ENCODE results near the gene MTA1. TPM values are rescaled to one million over a fixed set of nuclear protein-coding genes. Genes with fewer than 3 reads are reported as not detected.

MTA1 gene
- total and polyA plus RNA-seq, 4 donors, result 3.7 to 28.1 (median 21.0) TPM

GRCh38 chr14:105408592-105408991, 11.0 kb upstream of the MTA1 start:
- TF ChIP-seq ATF3 (IDR thresholded peaks at IDR 0.05), result no peak
- TF ChIP-seq CTCF (IDR thresholded peaks at IDR 0.05; ENCODE audit: low read depth, low read length, missing input control), result no peak
- TF ChIP-seq NR2F2 (IDR thresholded peaks at IDR 0.05), result no peak
- TF ChIP-seq HNF4A (conservative IDR thresholded peaks at IDR 0.05), result no peak
- no peak for TF ChIP-seq ZBTB33 (IDR thresholded peaks at IDR 0.05)
- TF ChIP-seq GABPA (IDR thresholded peaks at IDR 0.05 in 1 of 2, conservative IDR thresholded peaks at IDR 0.05 in 1 of 2), result no peak
- no peak for TF ChIP-seq FOXA2 (IDR thresholded peaks at IDR 0.05)
- TF ChIP-seq RAD21 (IDR thresholded peaks at IDR 0.05), result no peak
- TF ChIP-seq MAX (IDR thresholded peaks at IDR 0.05), result no peak
- TF ChIP-seq RXRA (IDR thresholded peaks at IDR 0.05), result no peak
- TF ChIP-seq JUND (IDR thresholded peaks at IDR 0.05), result no peak
- no peak for TF ChIP-seq HNF4G (IDR thresholded peaks at IDR 0.05)
- TF ChIP-seq REST (IDR thresholded peaks at IDR 0.05), result no peak
- no peak for TF ChIP-seq FOXA1 (IDR thresholded peaks at IDR 0.05)
- no peak for TF ChIP-seq SP1 (IDR thresholded peaks at IDR 0.05)
- Histone ChIP-seq H3K36me3 (ENCODE audit: control insufficient read depth in 4 of 4, insufficient read depth in 3 of 4, low read depth in 1 of 4, low read length in 3 of 4) (no peaks in the 10 kb centered on the region), H3K9ac (ENCODE audit: low read depth in 1 of 2, low read length in 2 of 2) (no peak overlapping the region), H3K27me3 (ENCODE audit: control insufficient read depth in 4 of 4, insufficient read depth in 4 of 4, low read length in 3 of 4) (no peaks in the 10 kb centered on the region), H3K4me3 (ENCODE audit: low read depth in 1 of 3, low read length in 3 of 3) (no peak overlapping the region), H3K9me3 (ENCODE audit: control insufficient read depth in 4 of 4, low read length in 3 of 4) (no peaks in the 10 kb centered on the region), H3K27ac (ENCODE audit: low read depth in 1 of 2, low read length in 2 of 2) (no peak overlapping the region), H3K4me1 (ENCODE audit: control insufficient read depth in 4 of 4, insufficient read depth in 4 of 4, low read length in 3 of 4) (peaks cover 0 to 10% (median 8%) of the 10 kb centered on the region in 4 donors)
- 84% methylated on average over 13 of the region's 13 CpGs for WGBS
- no peak for DNase-seq (ENCODE audit: low spot score)

GRCh38 chr14:105409364-105409763, 10.3 kb upstream of the MTA1 start:
- Histone ChIP-seq H3K27ac (ENCODE audit: low read depth in 1 of 2, low read length in 2 of 2) (no peak overlapping the region), H3K36me3 (ENCODE audit: control insufficient read depth in 4 of 4, insufficient read depth in 3 of 4, low read depth in 1 of 4, low read length in 3 of 4) (no peaks in the 10 kb centered on the region), H3K4me3 (ENCODE audit: low read depth in 1 of 3, low read length in 3 of 3) (no peak overlapping the region), H3K9me3 (ENCODE audit: control insufficient read depth in 4 of 4, low read length in 3 of 4) (no peaks in the 10 kb centered on the region), H3K27me3 (ENCODE audit: control insufficient read depth in 4 of 4, insufficient read depth in 4 of 4, low read length in 3 of 4) (no peaks in the 10 kb centered on the region), H3K9ac (ENCODE audit: low read depth in 1 of 2, low read length in 2 of 2) (no peak overlapping the region), H3K4me1 (ENCODE audit: control insufficient read depth in 4 of 4, insufficient read depth in 4 of 4, low read length in 3 of 4) (peaks cover 0 to 14% (median 8%) of the 10 kb centered on the region in 4 donors)
- TF ChIP-seq ATF3 (IDR thresholded peaks at IDR 0.05) (no peak), CTCF (IDR thresholded peaks at IDR 0.05; ENCODE audit: low read depth, low read length, missing input control) (no peak), FOXA2 (IDR thresholded peaks at IDR 0.05) (no peak), FOXA1 (IDR thresholded peaks at IDR 0.05) (no peak), RAD21 (IDR thresholded peaks at IDR 0.05) (no peak), JUND (IDR thresholded peaks at IDR 0.05) (no peak), RXRA (IDR thresholded peaks at IDR 0.05) (no peak), MAX (IDR thresholded peaks at IDR 0.05) (no peak), TAF1 (conservative IDR thresholded peaks at IDR 0.05) (no peak), REST (IDR thresholded peaks at IDR 0.05) (no peak)
- DNase-seq (ENCODE audit: low spot score), result no peak
- WGBS, result 81% methylated on average over 3 of the region's 3 CpGs
